Activated CD4-positive, alpha-beta T cell treated with anti-CD3 and anti-CD28 coated beads, Interleukin-2, amount 50 U/mL, for 4 hours (primary cell): ENCODE results near the gene CYB5D1.
"Not testable (repeated sequence)": the region's sequence is repeated elsewhere in the genome, so short reads cannot be mapped to it uniquely, and the experiment has no call there.

Source experiments
- DNase-seq, 2 experiments: peaks; one replicate each; pipeline ENCODE4 v3.0.0-alpha.2; 2020

CYB5D1 gene

DNA sequence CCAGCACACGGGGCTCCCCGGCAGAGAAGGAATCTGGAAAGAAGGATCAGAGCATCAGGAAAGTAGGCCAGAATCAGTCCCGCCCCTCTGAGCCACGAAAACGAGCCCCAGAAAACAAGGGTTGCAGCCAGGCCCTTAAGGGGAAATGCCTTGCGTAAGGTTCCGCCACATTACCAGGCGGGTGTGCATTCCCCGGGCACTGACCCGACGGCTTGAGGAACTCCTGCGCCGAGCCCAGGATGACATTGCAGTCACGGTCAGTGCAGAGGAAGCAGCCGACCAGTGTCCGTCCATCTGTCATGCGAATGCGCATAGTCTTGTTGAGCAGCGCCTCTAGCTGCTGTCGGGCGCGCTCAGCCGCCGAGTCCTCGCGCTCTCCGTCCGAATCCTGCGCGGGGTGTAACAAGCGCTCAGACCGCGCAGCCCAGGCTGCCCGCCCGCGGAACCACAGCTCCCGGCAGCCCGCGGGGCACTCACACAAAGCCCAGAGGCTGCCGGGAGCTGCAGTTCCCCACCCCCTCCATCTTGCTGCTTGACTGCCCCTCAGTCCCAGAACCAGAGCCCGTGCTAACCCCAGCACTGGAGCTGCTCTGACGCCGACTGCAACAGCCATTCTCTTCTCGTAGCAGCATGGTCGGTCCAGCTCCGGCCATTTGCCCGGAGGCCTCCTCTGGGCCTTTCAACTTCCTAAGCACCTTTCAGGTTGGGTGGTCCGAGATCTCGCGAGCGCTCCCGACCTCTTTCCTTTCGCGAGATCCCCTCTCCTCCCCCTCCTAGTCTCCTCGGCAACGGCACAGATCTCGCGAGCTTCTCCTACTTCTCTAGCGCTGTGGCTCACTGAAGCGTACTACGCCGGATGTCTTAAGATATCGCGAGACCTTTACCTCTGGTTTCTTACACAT is 741 bp upstream of the CYB5D1 start, which contains the start of gene NAA38:
Gene NAA38, minus strand, starts transcription at position 749 of the 902 bp plus-strand sequence. Its CDS starts 96 bp downstream, at position 653.
- DNase-seq, result peak; percentile 91 to 93

DNA sequence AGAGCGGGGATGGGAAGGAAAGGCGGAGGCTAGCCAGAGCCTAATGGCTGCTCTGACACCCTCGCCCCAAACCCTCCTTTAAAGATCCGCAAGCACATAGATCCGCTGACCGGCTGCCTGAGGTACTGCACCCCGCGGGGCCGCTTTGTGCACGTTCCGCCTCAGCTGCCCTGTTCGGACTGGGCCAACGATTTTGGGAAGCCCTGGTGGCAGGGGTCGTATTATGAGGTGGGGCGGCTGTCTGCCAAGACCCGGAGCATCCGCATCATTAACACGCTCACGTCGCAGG is 663 bp downstream of the CYB5D1 start:
- DNase-seq, result peak; percentile 42 to 46

DNA sequence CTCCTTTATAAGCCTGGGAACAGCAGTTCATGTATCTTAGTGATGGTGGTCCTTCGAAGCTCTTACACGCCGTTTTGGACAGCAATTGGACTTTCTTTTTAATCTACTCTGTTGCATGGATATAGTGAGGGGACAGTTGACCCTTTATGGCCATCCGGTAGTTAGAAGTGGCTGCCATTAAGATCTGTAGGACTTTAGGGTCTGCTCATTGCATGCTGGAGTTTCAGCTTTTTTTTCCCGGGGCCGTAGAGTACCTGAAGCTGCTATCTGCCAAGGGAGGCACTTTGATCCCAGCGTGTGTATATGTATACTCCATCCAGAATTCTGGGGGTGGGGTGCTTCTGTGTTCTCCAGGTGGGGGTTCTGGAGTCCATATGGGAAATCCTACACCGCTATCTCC is 1.2 kb downstream of the CYB5D1 start:
- DNase-seq, result no peak

DNA sequence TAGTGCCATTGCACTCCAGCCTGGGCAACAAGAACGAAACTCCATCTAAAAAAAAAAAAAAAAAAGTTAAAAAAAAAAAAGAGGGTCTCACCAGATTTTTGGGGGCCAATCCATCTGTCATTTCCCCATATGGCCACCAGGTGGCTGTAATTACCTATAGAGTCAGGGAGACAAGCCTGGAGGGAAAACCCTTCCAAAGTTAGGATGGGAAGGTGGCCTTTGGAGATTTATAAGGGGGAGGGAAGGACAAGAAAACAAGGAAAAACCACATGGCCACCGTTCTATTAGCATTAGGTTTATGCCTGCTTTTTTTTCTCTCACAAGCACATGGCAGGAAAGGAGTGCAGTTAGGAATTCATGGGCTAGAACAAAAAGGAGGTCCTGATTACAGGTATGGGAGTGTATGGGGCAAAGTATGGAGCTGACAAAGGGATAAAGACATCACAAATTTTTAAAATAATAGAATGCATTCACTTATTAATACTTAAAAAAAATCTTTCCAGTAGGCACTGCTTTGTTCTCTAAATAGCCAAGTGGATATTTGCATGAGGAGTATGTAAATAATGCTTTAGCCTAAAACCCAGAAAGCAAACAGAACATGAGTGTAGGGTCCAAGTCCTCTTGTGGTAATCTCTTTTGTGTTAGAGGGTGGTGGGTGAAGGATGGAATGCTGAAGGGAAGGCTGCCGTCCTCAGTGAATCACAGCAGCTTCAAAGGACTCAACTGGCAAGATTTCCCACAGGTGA is 5.1 kb downstream of the CYB5D1 start:
- DNase-seq, result peak in 1 of 2 experiments; percentile 27

DNA sequence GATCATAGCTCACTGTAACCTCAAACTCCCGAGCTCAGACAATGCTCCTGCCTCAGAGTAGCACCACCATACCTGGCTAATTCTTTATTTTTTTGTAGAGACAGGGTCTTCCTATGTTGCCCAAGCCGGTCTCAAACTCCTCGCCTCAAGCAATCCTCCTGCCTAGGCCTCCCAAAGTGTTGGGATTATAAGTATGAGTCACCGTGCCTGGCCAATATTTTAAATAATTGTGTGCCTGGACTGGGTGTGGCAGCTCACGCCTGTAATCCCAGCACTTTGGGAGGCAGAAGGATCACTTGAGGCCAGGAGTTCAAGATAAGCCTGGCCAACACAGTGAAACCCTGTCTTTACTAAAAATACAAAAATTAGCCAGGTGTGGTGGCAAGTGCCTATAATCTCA is 6.6 kb downstream of the CYB5D1 start:
- DNase-seq, result not testable (repeated sequence)

DNA sequence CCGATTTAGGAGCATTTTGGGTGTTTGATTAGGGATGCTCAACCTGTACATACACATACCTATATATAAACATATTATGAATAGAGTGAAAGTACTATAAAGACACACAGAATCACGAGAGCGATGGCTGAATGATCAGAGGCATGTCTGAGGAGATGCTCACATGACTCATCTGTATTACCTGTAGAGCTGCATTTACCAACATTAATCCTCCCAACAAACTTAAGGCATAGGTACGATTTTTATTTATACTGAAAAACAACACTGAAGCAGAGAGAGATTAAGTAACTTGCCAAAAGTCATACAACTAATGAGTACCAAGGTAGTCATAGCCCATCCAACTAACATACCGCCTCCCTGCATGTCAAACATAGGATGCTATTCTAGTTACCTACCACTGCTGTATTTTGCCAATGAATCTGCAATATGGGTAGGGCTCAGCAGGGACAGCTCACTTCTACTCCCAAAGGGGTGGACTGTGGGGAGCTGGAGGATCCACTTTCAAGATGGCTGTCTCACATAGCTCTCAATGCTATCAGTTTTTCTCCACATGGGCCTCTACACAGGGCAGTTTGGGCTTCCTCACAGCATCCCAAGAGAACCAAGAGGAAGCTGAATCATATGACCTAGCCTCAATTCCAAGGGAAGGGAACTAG is 7.3 kb downstream of the CYB5D1 start:
- no peak for DNase-seq

DNA sequence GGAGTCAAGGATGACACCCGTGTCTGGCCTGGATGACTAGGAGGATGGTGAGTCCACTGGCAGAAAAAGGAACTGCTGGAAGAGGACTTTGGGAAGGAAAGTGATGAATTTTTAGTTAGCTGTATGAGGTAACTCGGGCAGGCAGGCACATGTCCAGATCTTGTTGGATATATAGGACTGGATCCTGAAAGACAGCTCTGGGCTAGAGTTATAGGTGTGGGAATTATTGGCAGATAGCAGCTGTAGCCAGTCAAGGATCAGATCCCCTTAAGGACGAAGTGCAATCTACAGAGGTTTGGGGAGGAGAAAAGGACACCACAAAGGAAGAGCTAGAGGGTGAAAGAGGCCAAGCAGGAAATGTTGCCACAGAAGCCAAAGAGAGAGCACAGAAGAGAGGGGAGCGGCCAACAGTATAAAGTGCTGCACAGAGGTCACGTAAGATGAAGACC is 10.1 kb downstream of the CYB5D1 start:
- DNase-seq, result no peak

DNA sequence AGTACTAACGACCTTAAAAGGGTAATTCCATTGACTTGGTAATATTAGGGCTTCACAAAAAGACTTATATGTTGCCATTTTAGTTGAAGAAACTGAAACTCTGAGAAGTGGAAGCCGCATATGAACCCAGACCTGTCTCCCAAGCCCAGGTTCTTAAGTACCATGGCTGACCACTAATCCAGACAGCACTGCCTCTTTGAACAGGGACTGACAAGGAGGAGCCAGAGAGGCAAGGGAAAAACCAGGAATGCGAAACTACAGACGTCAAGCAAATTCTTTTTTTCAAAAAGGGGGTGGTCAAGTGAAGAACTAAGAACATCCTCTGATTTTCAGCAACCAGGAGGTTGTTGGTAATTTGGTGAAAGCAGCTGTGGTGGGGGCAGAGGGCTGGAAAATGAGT is 15.2 kb downstream of the CYB5D1 start:
- DNase-seq, result no peak

DNA sequence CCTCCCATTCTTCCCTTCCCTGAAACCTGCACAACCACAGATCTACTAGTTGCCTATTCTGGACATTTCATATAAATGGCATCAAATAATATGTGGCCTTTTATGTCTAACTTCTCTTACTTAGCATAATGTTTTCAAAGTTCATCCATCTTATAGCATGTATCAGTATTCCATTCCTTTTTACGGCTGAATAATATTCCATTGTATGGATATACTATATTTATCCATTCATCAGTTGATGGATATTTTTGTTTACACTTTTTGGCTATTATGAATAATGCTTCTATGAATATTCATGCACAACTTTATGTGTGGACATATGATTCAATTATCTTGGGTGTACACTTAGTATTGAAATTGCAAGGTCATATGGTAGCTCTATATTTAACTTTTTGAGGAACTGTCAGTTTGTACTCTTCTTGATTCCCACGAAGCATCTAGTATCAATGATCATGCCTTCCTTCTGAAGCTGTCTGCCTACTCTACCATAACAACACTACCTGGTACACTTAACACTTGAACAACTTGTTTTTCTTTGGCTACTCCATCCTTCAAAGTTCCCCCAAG is 18.1 kb downstream of the CYB5D1 start:
- DNase-seq, result no peak

DNA sequence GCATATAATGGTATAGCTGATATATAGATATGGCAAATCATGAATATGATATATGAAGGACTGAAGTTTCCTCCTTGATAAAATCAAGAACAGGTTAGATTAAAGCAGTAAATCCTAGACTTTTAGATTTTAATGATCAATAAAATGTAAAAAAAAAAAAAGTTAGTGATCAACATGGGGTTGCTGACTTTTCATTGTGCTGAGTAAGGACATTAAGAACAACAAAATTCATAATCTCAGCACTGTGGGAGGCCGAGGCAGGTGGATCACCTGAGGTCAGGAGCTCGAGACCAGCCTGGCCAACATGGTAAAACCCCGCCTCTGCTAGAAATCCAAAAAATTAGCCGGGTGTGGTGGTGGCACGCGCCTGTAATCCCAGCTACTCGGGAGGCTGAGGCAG is 20.4 kb downstream of the CYB5D1 start:
- no peak for DNase-seq

DNA sequence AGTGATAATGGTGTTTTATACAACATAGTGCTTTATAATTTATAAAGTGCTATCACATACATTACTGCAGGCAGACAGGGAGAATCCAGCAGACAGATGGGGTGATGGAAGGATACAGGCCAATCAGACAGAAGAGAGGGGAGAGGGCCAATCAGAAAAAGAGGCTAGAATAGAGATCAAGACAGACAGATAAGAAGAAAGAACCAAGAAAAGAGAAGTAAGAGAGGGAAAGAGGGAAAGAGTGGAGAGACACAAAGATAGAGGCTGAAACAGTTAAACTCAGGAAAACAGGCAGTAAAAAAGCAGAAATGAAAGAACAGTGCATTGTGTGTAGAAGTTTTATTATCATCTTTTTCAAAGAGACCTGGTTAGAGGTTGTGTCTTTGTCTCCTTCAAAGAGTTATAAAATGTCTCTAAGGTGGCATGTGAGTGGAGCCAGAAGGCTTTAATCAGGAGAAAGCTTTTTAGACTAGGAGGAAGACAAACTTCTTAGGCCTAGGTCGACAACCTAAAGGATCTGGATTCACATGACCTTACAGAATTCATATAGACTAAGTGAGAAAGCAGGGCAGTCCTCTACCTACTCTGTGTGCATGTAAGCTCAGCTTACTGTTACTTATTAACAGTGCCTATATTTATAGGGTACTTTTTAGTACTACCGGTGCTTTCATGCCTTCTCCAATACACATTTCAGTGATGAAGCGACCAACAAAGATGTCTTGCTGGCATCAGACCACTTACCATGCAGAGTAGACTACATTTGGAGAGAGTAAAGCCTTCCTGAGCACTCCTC is 22.5 kb downstream of the CYB5D1 start:
- no peak for DNase-seq

DNA sequence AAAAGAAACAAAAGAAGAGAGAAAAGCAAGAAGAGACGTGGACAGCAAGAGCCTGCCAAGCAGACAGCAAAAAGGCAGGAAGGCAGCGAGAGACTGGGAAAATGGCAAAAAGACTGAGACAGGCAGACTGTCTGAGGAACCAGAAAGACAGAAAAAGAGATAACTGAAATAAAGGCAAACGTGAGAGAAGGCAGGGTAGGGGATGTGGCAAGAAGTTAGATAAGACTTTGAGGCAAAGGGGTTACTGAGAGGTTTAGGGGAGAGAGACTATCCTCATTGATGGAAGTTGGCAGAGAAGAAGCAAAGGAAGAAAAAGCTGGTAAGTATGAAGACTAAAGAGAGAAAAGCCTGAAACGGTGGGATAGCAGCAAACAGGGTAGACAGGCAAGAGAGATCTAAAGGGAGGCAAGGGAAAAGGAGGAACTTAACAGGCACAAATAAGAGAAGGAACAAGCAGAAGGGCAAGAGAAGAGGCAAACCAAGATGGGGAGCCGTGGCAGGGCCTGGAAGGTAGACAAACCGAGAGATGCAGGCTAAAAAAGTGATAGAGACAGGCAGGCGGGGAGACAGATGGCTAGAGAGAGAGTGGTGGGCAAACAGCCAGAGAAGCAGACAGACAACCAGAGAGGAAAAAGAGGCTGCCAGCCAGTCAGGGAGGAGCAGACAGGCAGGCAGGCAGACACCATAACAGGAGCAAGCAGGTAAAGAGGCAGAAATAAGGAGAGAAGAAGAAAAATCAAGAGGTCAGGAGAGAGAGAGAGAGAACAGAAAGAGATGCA is 23.7 kb downstream of the CYB5D1 start:
- no peak for DNase-seq

DNA sequence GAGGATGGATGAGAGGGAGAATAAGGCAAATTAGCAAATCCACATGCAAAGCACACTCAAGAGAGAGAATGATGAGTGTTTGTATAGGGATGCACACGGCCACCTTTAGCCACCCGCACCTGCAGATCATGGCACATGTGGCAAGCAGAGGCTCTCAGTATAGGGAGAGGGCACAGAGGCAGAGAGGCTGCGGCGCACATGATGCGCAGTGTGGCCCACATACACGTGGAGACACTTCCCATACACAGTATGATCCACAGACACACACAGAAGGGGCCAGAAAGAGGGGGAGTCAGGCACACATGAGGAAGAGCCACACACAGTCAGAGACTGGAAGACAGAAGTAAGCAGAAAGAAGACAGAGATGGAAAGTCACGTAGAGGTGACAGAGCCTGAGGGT is 24.3 kb downstream of the CYB5D1 start:
- DNase-seq, result no peak

DNA sequence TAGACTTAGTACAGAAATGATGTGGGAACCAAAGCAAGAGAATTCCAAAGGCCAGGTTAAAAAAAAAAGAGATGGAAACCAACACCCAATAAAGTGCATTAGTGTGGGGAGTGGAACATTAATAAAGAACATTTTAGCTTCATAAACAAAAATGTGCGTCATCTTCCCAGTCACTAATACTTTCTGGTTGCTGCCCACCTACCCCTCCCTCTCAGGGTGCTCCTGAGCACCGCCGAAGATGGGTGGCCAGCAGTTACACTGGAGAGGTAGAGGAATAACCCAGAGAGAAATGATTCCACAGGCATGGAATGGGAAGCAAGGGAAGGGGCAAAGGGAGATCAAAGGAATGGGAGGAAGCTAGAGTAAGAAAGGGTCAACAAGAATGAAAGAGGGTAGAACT is 24.8 kb downstream of the CYB5D1 start:
- no peak for DNase-seq

DNA sequence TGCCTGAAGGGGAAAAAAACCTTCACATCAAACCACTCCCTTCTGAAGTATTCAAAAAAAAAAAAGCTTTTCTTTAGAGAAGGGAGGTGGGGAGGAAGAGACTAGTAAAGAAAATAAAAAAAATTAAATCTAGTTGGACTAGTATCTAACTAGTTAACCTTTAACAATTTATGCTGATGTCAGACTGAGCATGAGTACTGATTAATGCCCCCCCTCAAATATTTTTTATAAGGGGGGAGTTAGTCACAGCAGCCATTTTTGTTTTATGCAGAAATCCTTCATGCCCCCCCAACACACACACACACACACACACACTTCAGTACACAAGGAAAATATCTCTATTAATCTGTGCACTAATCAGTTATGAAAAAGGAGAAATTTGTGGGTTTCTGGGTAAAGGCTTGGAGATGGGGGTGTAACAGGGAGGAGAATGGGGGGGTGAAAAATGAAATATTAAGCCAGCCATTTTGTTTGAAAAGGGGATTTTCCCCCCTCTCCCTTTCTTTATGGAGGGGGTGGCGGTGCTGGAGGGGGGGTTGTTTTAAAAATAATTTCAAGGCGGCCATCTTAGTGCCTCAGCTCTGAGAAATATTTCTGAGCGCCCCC is 26.1 kb downstream of the CYB5D1 start:
- DNase-seq, result peak; percentile 34 to 41

DNA sequence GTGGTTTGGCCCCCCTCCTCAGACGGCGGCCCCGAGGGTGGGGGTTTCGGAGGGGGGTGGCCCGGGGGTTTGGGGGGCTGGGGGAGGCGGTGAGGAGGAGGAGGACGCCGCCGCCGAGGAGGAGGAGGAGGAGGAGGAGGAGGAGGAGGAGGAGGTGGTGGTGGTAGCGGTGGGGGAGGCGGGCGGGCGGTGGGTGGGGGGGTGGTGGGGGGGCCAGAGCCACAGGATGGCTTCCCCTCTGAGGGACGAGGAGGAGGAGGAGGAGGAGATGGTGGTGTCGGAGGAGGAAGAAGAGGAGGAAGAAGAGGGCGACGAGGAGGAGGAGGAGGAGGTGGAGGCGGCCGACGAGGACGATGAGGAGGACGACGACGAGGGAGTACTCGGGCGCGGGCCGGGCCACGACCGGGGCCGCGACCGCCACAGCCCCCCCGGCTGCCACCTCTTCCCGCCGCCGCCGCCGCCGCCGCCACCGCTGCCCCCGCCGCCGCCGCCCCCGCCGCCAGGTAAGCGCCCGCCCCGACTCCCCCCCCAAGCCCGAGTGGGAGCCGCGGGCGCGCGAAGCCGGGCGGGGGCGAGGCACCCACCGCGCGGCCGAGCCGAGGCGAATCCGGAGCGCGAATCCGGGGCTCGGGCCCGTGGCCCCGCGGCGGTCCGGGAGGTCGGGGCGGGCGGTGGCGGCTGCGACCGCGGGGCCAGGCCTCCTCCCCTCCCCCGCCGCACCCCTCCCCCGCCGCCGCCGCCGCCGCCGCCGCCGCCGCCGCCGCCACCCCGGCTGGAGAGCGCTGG is 27.0 kb downstream of the CYB5D1 start:
- DNase-seq, result peak; percentile 45 to 50

DNA sequence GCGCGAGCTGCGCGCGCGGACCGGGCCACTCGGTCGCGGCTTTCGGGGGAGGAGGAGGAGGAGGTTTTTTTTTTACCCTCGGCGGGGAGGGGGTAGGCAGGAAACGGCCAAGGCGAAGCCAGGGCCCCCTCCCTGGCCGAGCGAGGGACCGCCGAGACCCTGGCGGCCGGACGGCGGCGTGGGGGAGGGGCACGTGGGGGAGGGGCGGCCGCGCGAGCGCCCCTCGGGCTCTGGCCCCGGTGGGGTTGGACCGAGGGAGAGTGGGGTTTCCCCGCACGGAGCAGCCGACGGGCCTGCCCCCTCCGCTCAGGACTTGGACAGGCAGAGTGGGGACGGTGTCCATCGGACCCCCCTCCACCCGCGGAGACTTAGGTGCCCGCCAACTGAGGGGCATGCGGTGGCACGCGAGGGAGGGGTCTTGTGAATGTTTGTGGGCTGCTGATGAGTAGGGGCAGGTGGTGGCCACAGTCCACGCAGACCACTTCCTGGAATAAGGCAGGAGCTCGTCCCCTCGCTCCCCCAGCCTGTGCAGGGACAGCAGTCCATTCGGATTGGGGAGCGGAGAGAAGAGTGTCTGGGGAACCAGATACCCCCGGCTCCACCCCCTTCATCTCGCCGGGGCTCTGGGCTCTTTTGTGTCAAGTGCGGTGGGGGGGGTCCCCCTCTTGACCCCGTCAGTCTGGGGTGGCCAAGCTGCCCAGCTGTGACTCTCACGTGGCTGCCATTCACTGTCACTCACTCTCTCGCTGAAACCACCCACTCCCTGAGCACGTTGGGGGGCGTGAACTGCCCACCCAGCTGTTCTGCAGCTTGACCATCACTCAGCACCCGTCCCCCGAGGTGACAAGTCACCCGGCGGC is 27.8 kb downstream of the CYB5D1 start:
- peak in 1 of 2 experiments; percentile 23 for DNase-seq

DNA sequence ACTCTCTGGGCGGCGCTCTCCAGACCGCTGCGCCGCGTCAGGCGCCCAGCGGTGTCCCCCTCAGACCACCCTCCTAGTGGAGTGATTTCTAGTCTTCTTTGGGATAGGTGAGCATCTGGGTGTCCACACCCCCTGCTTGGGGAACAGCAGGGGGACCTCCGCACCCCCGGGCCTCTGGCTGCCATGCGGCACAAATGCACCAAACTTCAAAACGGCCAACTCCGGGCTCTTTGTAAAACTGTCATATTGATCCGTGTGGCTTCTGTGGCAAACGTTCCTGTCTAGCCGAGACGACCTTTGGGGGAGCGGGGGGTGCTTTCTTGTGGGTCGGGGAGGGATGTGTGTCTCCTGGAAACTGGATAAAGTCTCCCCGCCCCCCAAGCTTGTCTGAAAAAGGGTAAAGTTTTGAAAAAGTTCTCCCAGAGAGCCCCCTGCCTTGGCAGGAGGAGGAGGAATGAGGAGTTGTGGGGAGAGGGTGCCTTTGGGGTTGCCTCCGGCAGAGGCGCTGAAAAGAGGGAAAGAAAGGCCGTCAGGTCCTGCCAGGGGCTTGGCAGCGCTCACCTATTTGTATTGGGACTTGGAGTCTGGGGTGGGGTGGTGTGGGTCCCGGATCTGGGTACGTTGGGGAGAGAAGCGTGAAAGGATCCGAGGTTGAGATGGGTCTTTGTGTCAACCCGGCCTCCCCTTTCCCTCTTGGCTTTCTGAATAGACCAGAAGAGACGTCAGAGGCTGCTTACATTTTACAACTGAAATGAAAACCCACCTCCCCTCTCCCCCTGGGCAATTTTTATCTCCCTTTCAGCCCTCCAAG is 28.6 kb downstream of the CYB5D1 start:
- peak; percentile 46 to 55 for DNase-seq
